Panc1 (cell line): Measurements from ENCODE around the gene ABHD18.

ENCODE experiments used
- POLR2AphosphoS5 ChIP-seq: IDR thresholded peaks from 2 replicates; pipeline ENCODE4 v1.6.1; 2012; ENCODE audit warnings: mild to moderate bottlenecking, low read depth, low read length, moderate library complexity
- SIN3A ChIP-seq: IDR thresholded peaks from 2 replicates; pipeline ENCODE4 v1.6.1; 2012; ENCODE audit warnings: low read depth, mild to moderate bottlenecking, low read length, moderate library complexity, borderline replicate concordance; ENCODE audit not compliant: insufficient read depth
- TCF7L2 ChIP-seq: IDR thresholded peaks from 2 replicates; pipeline ENCODE4 v1.6.1; 2011; ENCODE audit warnings: mild to moderate bottlenecking, low read depth, low read length, inconsistent platforms
- TF ChIP-seq, protein P1 (sequence below): fragments of 450-650 bp; IDR thresholded peaks from 2 replicates; pipeline ENCODE4 v1.5.1; 2017; ENCODE audit warnings: mild to moderate bottlenecking
- TF ChIP-seq, protein P2 (sequence below), 2 experiments: IDR thresholded peaks; 2 replicates each; pipeline ENCODE4 v1.6.1; 2011 to 2012; ENCODE audit warnings: low read depth in 2 of 2, control low read depth in 1 of 2, low read length in 1 of 2, mild to moderate bottlenecking in 1 of 2, moderate library complexity in 1 of 2; ENCODE audit not compliant: insufficient read depth in 1 of 2

DNA sequence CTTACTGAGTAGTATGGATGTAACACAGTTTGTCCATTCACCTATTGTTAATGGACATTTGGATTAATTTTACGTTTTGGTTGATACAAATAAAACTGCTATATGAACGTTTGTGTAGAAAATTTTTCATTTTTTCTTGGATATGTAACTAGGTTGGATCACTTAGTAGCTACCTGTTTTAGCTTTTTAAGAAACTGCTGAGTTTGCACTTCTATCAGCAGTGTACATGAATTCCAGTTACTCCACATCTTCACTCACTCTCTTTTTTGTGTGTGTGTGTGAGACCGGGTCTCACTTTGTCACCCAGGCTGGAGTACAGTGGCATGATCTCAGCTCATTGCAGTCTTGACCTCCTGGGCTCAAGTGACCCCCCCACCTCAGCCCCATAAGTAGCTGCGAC is 111.3 kb downstream of the ABHD18 start:
- TF ChIP-seq, protein P1, sequence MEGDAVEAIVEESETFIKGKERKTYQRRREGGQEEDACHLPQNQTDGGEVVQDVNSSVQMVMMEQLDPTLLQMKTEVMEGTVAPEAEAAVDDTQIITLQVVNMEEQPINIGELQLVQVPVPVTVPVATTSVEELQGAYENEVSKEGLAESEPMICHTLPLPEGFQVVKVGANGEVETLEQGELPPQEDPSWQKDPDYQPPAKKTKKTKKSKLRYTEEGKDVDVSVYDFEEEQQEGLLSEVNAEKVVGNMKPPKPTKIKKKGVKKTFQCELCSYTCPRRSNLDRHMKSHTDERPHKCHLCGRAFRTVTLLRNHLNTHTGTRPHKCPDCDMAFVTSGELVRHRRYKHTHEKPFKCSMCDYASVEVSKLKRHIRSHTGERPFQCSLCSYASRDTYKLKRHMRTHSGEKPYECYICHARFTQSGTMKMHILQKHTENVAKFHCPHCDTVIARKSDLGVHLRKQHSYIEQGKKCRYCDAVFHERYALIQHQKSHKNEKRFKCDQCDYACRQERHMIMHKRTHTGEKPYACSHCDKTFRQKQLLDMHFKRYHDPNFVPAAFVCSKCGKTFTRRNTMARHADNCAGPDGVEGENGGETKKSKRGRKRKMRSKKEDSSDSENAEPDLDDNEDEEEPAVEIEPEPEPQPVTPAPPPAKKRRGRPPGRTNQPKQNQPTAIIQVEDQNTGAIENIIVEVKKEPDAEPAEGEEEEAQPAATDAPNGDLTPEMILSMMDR = no peak
- TF ChIP-seq POLR2AphosphoS5 (no peak), SIN3A (no peak), TCF7L2 (no peak)
- TF ChIP-seq, protein P2, sequence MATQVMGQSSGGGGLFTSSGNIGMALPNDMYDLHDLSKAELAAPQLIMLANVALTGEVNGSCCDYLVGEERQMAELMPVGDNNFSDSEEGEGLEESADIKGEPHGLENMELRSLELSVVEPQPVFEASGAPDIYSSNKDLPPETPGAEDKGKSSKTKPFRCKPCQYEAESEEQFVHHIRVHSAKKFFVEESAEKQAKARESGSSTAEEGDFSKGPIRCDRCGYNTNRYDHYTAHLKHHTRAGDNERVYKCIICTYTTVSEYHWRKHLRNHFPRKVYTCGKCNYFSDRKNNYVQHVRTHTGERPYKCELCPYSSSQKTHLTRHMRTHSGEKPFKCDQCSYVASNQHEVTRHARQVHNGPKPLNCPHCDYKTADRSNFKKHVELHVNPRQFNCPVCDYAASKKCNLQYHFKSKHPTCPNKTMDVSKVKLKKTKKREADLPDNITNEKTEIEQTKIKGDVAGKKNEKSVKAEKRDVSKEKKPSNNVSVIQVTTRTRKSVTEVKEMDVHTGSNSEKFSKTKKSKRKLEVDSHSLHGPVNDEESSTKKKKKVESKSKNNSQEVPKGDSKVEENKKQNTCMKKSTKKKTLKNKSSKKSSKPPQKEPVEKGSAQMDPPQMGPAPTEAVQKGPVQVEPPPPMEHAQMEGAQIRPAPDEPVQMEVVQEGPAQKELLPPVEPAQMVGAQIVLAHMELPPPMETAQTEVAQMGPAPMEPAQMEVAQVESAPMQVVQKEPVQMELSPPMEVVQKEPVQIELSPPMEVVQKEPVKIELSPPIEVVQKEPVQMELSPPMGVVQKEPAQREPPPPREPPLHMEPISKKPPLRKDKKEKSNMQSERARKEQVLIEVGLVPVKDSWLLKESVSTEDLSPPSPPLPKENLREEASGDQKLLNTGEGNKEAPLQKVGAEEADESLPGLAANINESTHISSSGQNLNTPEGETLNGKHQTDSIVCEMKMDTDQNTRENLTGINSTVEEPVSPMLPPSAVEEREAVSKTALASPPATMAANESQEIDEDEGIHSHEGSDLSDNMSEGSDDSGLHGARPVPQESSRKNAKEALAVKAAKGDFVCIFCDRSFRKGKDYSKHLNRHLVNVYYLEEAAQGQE (IDR thresholded peaks at IDR 0.05; ENCODE audit: insufficient read depth in 1 of 2, low read depth in 2 of 2, low read length in 1 of 2) = no peak
